Measurements from ENCODE around the gene NOD1.
"Not testable (repeated sequence)": the region's sequence is repeated elsewhere in the genome, so short reads cannot be mapped to it uniquely, and the experiment has no call there.

NOD1 gene

DNA sequence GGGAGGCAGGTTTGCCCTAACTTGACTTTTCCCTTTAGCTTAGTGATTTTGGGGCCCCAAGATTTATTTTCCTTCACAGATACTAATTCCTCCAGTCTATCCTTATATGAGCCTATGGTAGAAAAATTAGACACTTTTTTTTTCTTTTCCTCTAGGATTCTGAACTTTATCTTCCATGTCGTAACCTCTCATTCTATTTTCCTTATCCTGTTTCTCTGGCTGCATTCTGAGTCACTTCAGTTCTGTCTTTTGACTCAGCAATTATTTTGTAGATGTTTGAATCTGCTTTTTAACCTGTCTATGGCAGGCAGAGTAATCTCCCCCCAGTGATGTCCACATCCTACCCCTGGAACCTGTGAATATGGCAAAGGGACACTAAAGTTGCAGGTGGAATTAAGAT is 7.1 kb upstream of the NOD1 start:
- DNase-seq (ENCODE audit: insufficient read length, low spot score) = no peak
- TF ChIP-seq PAX5 (IDR thresholded peaks at IDR 0.05; ENCODE audit: insufficient read depth, low read length, severe bottlenecking) = no peak
- TF ChIP-seq POLR2AphosphoS5 (IDR thresholded peaks at IDR 0.05; ENCODE audit: low read depth, low read length) = no peak
- TF ChIP-seq SPI1 (IDR thresholded peaks at IDR 0.05; ENCODE audit: low read depth, low read length) = no peak
- no peak for TF ChIP-seq TAF1 (IDR thresholded peaks at IDR 0.05; ENCODE audit: low read depth, low read length)
- TF ChIP-seq POU2F2 (IDR thresholded peaks at IDR 0.05; ENCODE audit: low read depth, low read length) = no peak
- no peak for TF ChIP-seq POLR2A (IDR thresholded peaks at IDR 0.05; ENCODE audit: low read depth, low read length)
- no peak for FAIRE-seq

DNA sequence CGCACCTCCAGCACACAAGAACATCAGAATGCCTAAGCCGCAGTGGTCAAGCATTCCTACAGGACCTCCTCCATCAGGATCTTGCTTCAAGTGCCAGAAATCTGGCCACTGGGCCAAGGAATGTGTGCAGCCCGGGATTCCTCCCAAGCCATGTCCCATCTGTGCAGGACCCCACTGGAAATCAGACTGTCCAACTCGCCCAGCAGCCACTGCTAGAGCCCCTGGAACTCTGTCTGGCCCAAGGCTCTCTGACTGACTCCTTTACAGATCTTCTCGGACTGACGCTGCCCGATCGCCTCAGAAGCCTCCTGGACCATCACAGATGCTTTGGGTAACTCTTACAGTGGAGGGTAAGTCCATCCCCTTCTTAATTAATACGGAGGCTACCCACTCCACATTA is 2.8 kb upstream of the NOD1 start:
- DNase-seq (ENCODE audit: insufficient read length, low spot score); FAIRE-seq: not testable (repeated sequence)

- TF ChIP-seq POU2F2 (IDR thresholded peaks at IDR 0.05; ENCODE audit: low read depth, low read length) (no peak), SPI1 (IDR thresholded peaks at IDR 0.05; ENCODE audit: low read depth, low read length) (no peak), PAX5 (IDR thresholded peaks at IDR 0.05; ENCODE audit: insufficient read depth, low read length, severe bottlenecking) (no peak), POLR2AphosphoS5 (IDR thresholded peaks at IDR 0.05; ENCODE audit: low read depth, low read length) (no peak), TAF1 (IDR thresholded peaks at IDR 0.05; ENCODE audit: low read depth, low read length) (no peak), POLR2A (IDR thresholded peaks at IDR 0.05; ENCODE audit: low read depth, low read length) (no peak)
- FAIRE-seq = no peak
- no peak for DNase-seq (ENCODE audit: insufficient read length, low spot score)
These were observed 877 bp upstream of the NOD1 start for GRCh38 chr7:30479202-30480120.

DNA sequence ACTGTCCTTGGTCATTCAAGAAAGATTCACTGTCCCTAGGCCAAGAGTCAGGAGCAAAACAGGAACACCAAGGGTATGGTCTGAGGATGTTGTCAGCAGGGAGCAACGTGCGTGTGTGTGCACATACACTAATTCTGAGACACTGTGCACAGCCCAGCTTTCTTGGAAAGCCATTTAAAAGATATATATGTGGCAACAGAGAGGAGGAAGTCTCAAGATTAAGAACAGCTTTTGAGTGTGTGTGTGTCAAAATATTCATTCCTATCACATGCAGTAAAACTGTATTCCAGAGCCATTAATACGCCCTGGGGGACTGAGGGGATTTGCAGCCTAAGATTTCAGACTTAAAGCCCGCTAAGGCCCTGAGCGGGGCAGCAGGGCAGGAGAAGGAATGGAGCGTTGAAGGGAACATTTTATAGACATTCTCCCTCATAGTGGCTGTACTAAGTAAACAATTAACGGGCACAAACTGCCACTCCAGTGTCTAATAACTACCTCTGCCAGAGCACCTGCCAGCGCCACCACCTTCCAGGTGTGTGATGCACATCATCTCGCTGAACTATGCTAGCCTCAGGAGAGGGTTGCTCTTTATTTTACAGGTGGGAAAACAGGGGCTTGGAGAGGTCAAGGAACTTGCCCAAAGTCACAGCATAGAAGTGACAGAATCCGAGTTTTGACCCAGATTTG is 2.0 kb downstream of the NOD1 start:
- FAIRE-seq (peak; percentile 20), DNase-seq (ENCODE audit: insufficient read length, low spot score) (no peak)
- TF ChIP-seq POLR2AphosphoS5 (IDR thresholded peaks at IDR 0.05; ENCODE audit: low read depth, low read length) (no peak), SPI1 (IDR thresholded peaks at IDR 0.05; ENCODE audit: low read depth, low read length) (no peak), PAX5 (IDR thresholded peaks at IDR 0.05; ENCODE audit: insufficient read depth, low read length, severe bottlenecking) (no peak), POU2F2 (IDR thresholded peaks at IDR 0.05; ENCODE audit: low read depth, low read length) (no peak), TAF1 (IDR thresholded peaks at IDR 0.05; ENCODE audit: low read depth, low read length) (no peak), POLR2A (IDR thresholded peaks at IDR 0.05; ENCODE audit: low read depth, low read length) (no peak)

- FAIRE-seq (peak; percentile 71), DNase-seq (ENCODE audit: insufficient read length, low spot score) (no peak)
- TF ChIP-seq POLR2A (IDR thresholded peaks at IDR 0.05; ENCODE audit: low read depth, low read length) (no peak), POLR2AphosphoS5 (IDR thresholded peaks at IDR 0.05; ENCODE audit: low read depth, low read length) (no peak), TAF1 (IDR thresholded peaks at IDR 0.05; ENCODE audit: low read depth, low read length) (no peak), POU2F2 (IDR thresholded peaks at IDR 0.05; ENCODE audit: low read depth, low read length) (no peak), PAX5 (IDR thresholded peaks at IDR 0.05; ENCODE audit: insufficient read depth, low read length, severe bottlenecking) (no peak), SPI1 (IDR thresholded peaks at IDR 0.05; ENCODE audit: low read depth, low read length) (no peak)
These were observed 3.0 kb downstream of the NOD1 start for GRCh38 chr7:30475580-30475979.

DNA sequence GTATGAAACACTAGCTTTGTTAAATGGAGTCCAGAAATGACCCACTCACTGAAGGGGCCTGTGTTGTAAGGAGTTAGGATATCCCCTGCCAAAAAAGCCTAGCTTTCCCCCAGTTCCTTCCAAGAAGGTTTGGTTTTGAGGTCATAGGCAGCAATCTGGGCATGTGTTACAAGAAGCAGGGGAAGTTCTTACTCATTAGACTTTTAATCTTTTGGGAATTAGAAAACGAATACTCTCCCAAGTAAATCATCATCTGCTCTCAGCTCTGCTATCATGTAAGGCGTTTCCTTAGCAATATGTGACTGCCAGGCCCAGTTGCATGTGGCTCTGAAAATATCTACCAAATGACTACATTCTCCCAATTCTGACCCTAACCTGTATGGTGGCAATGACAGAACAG is 3.7 kb downstream of the NOD1 start:
- FAIRE-seq = no peak
- TF ChIP-seq SPI1 (IDR thresholded peaks at IDR 0.05; ENCODE audit: low read depth, low read length) (no peak), TAF1 (IDR thresholded peaks at IDR 0.05; ENCODE audit: low read depth, low read length) (no peak), POLR2AphosphoS5 (IDR thresholded peaks at IDR 0.05; ENCODE audit: low read depth, low read length) (no peak), PAX5 (IDR thresholded peaks at IDR 0.05; ENCODE audit: insufficient read depth, low read length, severe bottlenecking) (no peak), POU2F2 (IDR thresholded peaks at IDR 0.05; ENCODE audit: low read depth, low read length) (no peak), POLR2A (IDR thresholded peaks at IDR 0.05; ENCODE audit: low read depth, low read length) (no peak)
- no peak for DNase-seq (ENCODE audit: insufficient read length, low spot score)

DNA sequence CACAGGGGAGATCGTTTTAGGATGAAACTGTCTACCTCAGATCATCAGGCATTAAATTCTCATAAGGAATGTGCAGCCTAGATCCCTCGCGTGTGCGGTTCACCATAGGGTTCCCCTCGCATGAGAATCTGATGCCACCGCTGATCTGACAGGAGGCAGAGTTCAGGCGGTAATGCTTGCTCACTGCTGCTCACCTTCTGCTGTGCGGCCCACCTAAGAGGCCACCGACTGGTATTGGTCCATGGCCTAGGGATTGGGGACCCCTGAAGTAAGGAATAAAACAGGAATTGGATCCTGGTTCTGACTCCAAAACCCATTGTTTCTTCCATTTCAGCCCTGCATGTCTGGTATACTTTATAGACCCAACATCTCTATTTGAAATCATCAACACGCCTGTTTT is 4.1 kb downstream of the NOD1 start:
- FAIRE-seq (no peak), DNase-seq (ENCODE audit: insufficient read length, low spot score) (no peak)
- TF ChIP-seq TAF1 (IDR thresholded peaks at IDR 0.05; ENCODE audit: low read depth, low read length) = no peak
- no peak for TF ChIP-seq POU2F2 (IDR thresholded peaks at IDR 0.05; ENCODE audit: low read depth, low read length)
- no peak for TF ChIP-seq POLR2A (IDR thresholded peaks at IDR 0.05; ENCODE audit: low read depth, low read length)
- TF ChIP-seq PAX5 (IDR thresholded peaks at IDR 0.05; ENCODE audit: insufficient read depth, low read length, severe bottlenecking) = no peak

DNA sequence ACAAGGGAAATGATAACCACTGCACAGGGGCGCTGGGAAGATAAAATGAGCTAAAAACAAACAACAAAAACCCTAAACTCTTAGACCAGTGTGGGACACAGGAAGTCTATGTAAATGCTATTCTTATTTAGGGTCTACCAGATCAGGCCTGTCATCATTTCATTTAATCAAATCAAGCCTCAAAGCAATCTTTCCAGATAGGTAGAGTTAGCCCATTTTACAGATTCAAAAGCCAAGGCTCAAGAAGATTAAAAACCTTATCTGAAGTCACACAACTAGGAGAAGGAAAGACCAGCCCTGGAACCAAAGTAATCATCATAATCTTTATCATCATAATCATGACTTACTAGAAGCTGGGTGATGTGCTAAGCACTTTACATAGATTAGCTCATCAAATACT is 4.7 kb downstream of the NOD1 start:
- DNase-seq (ENCODE audit: insufficient read length, low spot score) (no peak), FAIRE-seq (no peak)
- TF ChIP-seq PAX5 (IDR thresholded peaks at IDR 0.05; ENCODE audit: insufficient read depth, low read length, severe bottlenecking) = no peak
- no peak for TF ChIP-seq TAF1 (IDR thresholded peaks at IDR 0.05; ENCODE audit: low read depth, low read length)
- no peak for TF ChIP-seq POLR2AphosphoS5 (IDR thresholded peaks at IDR 0.05; ENCODE audit: low read depth, low read length)
- TF ChIP-seq POLR2A (IDR thresholded peaks at IDR 0.05; ENCODE audit: low read depth, low read length) = no peak
- TF ChIP-seq POU2F2 (IDR thresholded peaks at IDR 0.05; ENCODE audit: low read depth, low read length) = no peak
- no peak for TF ChIP-seq SPI1 (IDR thresholded peaks at IDR 0.05; ENCODE audit: low read depth, low read length)

DNA sequence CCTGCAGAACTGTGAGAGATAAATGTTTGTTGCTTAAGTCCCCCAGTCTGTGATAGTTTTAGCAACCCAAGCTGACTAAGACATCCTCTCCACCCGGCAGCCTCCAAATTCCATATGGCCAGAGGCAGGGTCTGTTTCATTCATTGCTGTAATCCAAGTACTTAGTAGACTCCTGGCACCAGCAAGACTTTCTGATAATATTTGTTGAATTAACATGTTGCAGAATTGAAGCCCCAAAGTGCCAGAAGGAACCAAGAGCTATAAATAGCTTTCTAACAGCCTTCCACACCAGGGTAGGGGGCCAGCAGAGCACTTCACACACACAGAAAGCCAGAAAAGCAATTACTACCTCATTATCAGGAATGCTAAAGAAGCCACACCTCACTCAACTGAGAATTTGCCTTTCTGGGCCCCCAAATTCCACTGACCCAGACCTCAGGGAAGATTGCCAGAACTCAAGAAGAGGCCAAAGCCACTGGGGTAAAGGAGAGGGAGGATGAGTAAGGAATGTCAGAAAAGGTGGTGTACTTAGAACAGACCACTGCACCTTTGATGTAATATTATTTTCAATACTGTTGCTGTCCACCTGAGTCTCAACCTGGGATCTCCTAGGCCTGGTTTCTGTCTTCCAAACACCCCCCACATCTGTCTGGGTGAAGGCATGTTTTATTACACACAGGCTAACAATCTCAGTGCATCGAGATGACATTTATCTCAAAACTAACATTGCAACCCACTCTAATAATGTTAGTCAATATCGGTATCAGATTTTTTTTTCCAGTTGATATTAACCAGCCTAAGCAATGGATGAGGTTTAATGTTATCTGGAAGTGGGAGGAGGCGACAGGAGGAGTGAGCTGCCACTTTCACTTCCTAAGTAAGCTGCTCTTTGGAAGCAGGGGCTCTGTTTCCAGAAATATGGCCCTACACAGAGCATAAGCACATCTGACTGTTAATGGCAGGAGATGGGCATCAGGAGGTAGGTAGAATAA is 5.5 kb downstream of the NOD1 start:
- no peak for DNase-seq (ENCODE audit: insufficient read length, low spot score)
- peak; percentile 33; the same call in 1 of the 2 replicates for TF ChIP-seq SPI1 (IDR thresholded peaks at IDR 0.05; ENCODE audit: low read depth, low read length)
- TF ChIP-seq POLR2AphosphoS5 (IDR thresholded peaks at IDR 0.05; ENCODE audit: low read depth, low read length) = no peak
- TF ChIP-seq POU2F2 (IDR thresholded peaks at IDR 0.05; ENCODE audit: low read depth, low read length) = no peak
- TF ChIP-seq TAF1 (IDR thresholded peaks at IDR 0.05; ENCODE audit: low read depth, low read length) = no peak
- no peak for TF ChIP-seq POLR2A (IDR thresholded peaks at IDR 0.05; ENCODE audit: low read depth, low read length)
- TF ChIP-seq PAX5 (IDR thresholded peaks at IDR 0.05; ENCODE audit: insufficient read depth, low read length, severe bottlenecking) = no peak
- no peak for FAIRE-seq
